GM18858 (cell line): Measurements from ENCODE around the gene CREBBP.

Experiments used
- ATAC-seq: cut with Tn5 transposase; IDR thresholded peaks from one replicate; pipeline ENCODE4 v1.9.1; 2021; ENCODE audit not compliant: unreplicated experiment

CREBBP gene

GRCh38 chr16:3879887-3880564, 487 bp downstream of the CREBBP start:
- peak; percentile 23 for ATAC-seq

GRCh38 chr16:3879258-3879886, 1.1 kb downstream of the CREBBP start:
- ATAC-seq = no peak

GRCh38 chr16:3878610-3879009, 1.9 kb downstream of the CREBBP start:
- no peak for ATAC-seq

GRCh38 chr16:3876695-3877094, 3.8 kb downstream of the CREBBP start:
- ATAC-seq = no peak

- no peak for ATAC-seq
These were observed 4.4 kb downstream of the CREBBP start for GRCh38 chr16:3876160-3876559.

GRCh38 chr16:3874794-3875692, 5.5 kb downstream of the CREBBP start:
- ATAC-seq = no peak

GRCh38 chr16:3874242-3874641, 6.3 kb downstream of the CREBBP start:
- no peak for ATAC-seq

- ATAC-seq = no peak
These were observed 6.9 kb downstream of the CREBBP start for GRCh38 chr16:3873482-3874173.

GRCh38 chr16:3872216-3872895, 8.2 kb downstream of the CREBBP start:
- ATAC-seq = no peak

GRCh38 chr16:3868967-3869366, 11.5 kb downstream of the CREBBP start:
- no peak for ATAC-seq

GRCh38 chr16:3868556-3868955, 12.0 kb downstream of the CREBBP start:
- no peak for ATAC-seq

GRCh38 chr16:3866703-3867431, 13.6 kb downstream of the CREBBP start:
- no peak for ATAC-seq

GRCh38 chr16:3865241-3865640, 15.3 kb downstream of the CREBBP start:
- ATAC-seq = no peak

- ATAC-seq = no peak
These were observed 16.0 kb downstream of the CREBBP start for GRCh38 chr16:3864562-3864961.

- ATAC-seq = no peak
These were observed 16.9 kb downstream of the CREBBP start for GRCh38 chr16:3863587-3863986.

GRCh38 chr16:3861808-3862451, 18.6 kb downstream of the CREBBP start:
- ATAC-seq = no peak

- no peak for ATAC-seq
These were observed 20.6 kb downstream of the CREBBP start for GRCh38 chr16:3859889-3860288.

GRCh38 chr16:3858801-3859200, 21.7 kb downstream of the CREBBP start:
- no peak for ATAC-seq

GRCh38 chr16:3857189-3858043, 23.1 kb downstream of the CREBBP start:
- no peak for ATAC-seq
